Dermis blood vessel endothelial cell (primary cell): ENCODE data around the gene DCBLD1. TPM values are rescaled to one million over a fixed set of nuclear protein-coding genes. Genes with fewer than 3 reads are reported as not detected.

Experiments used
- DNase-seq: peaks from one replicate; pipeline ENCODE4 v3.0.0; 2010
- total RNA-seq: library from RNA; depleted of rRNA; stranded (reverse); fragments of >200 nt; gene quantifications from 2 replicates; pipeline ENCODE4 v1.2.3, GENCODE V29; 2014

DCBLD1 gene
- total RNA-seq, 1 donor from 2014 or later = 35.1 TPM

DNA sequence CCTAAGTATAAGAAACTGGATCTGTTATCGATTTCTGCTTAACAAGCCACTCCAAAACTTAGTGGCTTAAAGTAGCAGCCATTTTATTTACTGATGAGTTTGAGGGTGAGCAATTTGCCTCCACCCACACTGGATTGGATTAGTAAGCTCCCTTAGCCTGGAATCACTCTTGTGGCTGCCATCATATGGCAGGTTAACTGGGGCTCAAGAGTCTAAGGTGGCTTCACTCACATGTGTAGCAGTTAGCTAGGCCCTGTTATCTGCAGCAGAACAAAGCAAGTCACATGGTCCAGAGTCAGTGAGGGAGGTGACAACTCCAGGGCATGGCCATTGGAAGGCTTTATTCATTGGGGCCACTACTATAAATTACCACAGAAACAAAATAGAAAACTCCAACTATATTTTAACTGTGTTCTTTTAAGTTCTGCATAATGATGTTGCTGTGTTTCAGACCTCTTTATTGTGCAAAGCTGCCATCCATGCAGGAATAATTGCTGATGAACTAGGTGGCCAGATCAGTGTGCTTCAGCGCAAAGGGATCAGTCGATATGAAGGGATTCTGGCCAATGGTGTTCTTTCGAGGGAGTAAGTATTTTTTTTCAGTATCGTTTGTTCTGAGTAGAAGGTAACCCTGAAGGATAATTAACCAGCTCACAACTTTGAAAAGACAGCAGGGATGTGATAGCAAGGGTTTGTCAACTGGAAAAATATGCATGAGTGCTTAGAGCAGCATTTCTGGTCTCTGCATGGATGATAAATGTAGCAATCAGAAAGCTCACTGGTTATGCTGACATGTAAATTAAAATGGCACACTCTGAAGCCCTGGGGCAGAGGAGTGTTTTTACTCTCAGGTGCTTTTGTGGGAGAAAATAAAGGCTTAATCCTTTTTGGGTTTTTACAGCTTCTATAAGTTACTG is 49.6 kb downstream of the DCBLD1 start:
- DNase-seq = no peak

DNA sequence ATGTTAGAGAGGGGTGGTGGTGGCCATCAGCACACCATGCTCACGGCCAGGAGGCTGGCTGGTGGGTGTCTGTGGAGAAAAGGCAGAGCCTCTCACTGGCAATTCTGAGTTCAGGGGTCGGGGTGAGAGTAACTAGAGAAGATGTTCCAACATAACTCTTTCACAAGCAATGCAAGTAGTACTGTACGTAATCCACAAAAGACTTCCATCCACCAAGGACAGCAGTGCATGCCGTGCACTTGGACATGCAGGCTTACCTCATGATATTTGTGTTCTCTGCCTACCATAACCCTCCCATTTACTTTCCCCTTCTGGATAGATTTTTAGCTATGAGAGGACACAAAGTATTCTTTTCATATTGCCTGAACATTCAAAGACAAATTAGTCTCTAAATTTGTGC is 51.3 kb downstream of the DCBLD1 start:
- DNase-seq = no peak

DNA sequence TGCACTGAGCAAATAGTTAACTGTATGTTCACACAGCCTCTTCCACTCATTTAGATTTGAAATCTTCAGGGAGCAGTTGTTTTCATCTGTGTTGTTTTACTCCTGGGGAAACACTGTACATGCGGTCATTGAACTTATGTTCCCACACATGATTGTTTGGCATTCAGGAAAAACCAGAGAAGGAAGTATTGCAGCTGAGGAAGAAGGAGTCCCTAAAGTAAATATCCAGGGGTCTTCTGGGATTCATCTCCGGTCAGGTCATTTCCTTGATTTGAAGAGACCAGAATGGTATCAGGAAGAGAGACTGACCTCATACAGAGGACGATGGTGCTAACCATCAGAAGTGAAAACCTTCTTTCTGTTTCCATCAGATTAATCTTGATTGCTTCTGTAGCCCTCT is 52.5 kb downstream of the DCBLD1 start:
- peak; percentile 77 for DNase-seq

DNA sequence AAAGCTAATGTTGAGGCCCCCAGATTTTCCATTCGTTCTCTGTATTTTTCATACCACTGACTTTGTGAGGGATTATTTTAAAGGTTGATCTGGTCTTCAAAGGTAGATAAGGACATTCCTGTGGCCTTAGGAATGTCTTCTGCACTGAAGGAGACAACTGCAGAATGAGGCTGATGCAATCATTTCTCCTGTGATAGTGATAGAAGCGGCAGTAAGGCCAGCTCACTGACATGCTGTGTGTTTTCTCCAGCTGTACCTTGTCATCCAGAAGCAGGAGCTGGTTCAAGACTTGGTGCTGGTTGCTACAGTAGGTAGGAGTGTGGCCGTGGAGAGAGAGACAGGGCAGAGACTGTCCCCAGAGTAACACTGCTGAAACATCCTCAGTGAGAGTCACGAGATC is 53.8 kb downstream of the DCBLD1 start:
- no peak for DNase-seq

DNA sequence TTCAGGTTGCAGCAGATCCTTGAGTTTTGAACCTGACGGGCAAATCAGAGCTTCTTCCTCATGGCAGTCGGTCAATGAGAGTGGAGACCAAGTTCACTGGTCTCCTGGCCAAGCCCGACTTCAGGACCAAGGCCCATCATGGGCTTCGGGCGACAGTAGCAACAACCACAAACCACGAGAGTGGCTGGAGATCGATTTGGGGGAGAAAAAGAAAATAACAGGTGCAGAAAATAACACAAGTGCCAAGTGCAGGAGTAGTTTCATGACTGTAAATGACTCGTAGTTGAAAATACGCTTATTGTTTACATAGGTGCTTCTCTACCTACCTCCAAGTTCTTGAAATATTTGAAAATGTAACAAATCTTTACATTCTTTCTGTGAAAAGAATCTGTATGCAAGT is 56.1 kb downstream of the DCBLD1 start:
- no peak for DNase-seq

DNA sequence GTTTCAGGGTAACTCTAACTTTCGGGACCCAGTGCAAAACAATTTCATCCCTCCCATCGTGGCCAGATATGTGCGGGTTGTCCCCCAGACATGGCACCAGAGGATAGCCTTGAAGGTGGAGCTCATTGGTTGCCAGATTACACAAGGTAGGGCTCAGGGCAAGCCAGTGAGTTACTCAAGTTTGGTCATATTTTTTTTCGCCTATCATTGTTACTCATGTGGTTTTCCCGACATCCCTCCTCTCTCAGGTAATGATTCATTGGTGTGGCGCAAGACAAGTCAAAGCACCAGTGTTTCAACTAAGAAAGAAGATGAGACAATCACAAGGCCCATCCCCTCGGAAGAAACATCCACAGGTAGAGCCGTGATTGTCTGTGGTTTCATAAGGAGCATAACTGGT is 58.2 kb downstream of the DCBLD1 start:
- no peak for DNase-seq

DNA sequence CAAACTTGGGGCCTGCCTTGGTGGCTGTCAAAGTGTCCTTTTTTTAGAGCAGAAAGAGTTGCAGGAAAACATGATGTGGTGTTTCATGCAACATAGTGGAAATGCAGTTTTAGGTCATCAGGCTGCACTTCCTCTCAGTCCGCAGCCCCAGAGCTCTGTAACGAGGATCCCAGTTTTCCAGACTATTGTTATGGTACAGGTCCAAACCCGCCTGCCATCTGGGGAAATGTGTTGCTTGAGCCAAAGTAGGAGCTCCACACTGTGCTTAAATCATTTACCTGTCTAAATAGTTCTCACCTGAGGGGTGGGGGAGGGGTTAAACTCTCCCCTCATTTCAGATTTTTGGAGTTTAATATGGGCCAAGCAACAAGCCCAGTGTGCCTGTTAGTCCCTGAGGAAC is 60.0 kb downstream of the DCBLD1 start:
- DNase-seq = no peak

DNA sequence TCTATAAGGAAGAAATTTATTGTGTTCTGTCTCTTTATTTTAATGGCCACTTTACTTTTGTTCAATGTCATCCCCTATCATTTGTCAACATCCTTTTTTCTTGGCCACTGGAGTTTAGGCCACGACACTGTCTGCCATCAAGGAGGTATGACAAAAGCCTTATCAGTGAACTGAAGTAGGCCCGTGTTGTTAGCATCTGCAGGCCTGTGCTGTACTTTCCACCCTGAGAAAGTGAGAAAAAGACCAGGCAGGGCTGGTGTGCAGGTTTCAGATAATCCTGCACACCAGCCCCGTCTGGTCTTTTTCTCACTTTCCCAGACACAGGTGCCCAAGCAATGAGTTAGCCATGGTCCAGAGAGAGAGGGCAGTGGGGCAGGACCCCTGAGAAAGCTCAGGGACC is 62.2 kb downstream of the DCBLD1 start:
- no peak for DNase-seq

DNA sequence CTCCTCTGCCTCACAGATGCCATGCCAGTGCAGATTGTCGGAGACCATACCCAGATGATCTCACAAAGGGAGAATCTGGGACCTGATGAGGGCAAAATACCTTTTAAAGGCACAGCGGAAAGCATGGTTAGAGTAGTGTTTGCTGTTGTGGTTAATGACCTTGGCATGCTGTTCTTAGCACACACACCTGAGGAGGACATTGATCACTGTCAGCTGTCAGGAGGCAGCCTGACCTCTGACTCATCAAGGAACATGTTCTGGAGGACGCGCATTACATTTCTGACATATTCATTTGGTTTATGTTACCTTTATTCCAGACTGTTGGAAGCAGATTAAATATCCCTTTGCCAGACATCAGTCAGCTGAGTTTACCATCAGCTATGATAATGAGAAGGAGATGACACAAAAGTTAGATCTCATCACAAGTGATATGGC is 62.7 kb downstream of the DCBLD1 start:
- no peak for DNase-seq

DNA sequence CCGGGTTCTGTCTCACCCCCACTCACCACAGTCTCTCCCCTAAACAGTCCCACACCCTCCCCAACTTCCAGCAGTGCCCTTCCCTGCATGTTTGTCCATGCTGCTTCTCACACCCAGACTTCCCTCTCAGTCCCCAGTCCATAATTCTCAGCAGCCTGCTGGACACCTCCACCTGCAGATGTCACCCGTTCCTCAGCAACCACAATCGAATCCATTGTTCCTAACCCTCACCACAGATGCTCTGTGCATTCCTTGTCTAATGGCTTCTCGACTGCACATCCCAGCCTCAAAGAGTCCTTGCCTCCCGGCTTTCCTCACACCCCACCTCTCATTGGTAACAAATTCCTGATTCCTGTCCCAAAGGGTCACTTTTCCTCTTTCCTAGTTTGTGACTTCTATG is 64.2 kb downstream of the DCBLD1 start:
- no peak for DNase-seq

DNA sequence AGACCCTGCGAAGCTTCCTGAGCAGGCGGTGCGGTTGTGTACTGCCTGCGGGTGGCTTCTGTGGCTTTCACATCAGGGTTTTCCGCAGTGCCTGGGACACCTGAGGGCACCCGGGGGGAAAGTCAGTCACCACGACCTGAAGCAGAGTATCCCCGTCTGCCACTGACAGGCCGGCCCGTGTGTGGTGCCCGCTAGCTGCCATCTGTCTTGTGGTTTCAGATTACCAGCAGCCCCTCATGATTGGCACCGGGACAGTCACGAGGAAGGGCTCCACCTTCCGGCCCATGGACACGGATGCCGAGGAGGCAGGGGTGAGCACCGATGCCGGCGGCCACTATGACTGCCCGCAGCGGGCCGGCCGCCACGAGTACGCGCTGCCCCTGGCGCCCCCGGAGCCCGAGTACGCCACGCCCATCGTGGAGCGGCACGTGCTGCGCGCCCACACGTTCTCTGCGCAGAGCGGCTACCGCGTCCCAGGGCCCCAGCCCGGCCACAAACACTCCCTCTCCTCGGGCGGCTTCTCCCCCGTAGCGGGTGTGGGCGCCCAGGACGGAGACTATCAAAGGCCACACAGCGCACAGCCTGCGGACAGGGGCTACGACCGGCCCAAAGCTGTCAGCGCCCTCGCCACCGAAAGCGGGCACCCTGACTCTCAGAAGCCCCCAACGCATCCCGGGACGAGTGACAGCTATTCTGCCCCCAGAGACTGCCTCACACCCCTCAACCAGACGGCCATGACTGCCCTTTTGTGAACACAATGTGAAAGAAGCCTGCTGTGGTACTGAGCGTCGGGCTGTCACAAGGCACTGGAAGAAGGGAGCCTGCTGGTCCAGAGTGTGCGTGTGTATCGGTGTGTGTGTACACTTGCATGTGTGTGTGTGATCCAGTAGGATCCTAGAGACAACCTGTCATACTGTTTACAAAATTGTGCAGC is 65.5 kb downstream of the DCBLD1 start:
- peak; percentile 74 for DNase-seq

DNA sequence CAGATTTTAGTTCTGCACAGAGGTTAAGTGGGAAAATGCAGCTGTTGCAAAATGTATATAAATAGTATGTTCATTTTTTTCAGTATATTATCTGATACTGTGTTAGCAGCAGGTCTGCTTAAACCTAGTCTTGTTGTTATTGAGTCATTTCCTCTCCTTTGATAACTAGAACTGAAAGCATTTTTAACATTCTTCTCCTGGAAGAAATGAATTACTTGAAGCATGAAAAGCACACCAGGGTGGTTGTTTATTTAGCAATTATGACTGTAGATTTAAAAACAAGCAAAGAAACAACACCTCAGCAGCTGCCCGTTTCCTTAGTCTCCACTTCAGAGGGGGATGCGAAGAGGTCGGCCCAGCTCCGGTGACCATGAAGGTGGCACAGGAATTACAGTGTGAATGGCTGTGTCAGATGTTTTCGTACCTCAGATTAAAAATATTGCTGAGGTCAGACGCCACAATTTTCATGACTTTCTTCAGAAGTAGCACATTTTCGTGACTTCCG is 66.4 kb downstream of the DCBLD1 start:
- DNase-seq = peak; percentile 73

DNA sequence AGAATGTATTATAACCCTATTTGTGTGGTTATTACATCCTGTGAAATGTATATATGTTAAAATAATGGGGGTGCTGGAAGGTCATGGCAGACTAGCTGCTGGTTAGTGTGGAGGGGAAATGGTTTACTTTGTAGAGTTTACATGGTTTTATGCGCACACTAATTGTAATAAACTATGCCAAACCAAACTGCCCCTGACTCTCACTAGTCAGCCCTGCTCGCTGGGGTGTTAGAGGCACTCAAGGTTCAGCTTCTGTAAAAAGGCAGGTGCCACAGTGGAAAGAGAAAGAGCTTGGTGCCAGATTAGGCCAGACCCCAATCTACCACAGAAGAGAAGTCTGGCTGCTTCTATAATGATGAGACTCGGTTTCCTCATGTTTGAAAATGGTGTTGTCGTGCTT is 67.1 kb downstream of the DCBLD1 start:
- DNase-seq = no peak

DNA sequence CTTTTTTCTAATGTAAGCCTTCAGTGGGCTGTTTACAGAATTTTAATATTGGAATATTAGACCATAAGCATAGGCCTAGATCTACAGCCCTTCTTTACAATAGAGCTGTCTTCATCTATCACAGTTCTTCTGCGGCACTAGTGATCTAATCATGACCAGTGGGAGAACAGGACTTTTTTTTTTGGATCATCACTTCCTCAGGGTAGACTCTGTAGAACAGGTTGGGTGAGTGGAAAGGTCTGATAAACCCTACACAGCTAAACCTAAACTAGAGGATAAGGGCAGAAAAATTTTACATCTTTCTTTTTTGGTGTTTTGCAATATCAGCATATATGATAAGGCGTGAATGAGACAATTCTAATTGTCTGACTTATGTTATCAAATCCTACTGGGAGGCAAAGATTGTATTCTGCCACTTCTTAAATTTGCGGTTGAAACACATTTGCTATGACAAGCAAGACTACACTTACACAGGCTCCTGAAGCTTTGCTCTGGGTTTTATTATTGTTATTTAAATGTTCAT is 67.7 kb downstream of the DCBLD1 start:
- no peak for DNase-seq

DNA sequence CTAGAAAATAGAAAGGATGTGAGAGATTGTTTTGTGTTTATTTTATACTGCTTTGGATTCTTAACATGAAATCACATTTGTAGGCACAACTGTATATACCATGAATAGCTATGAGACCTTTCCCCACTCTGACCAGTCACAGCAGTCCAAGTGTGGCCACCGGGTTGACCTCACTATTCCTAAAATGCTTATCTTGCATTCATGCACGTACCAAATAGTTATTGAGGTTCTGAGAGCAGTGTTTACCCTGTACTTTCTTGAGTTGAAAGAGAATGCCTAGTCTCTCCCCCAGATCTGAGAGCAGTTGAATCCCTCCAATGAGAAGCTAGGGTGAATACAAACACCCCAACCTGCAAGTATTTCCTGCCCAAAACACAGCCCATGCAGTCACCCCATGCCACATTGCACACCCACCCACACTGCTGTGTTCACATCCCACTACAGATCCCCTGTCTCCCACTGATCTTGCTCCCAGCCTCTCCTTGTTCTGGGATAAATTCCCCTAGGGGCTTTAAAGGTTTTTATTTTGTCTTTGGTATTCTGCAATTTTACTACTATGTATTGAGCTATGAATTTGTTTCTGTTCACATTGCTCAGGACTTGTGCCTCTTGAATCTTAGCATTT is 68.3 kb downstream of the DCBLD1 start:
- no peak for DNase-seq

DNA sequence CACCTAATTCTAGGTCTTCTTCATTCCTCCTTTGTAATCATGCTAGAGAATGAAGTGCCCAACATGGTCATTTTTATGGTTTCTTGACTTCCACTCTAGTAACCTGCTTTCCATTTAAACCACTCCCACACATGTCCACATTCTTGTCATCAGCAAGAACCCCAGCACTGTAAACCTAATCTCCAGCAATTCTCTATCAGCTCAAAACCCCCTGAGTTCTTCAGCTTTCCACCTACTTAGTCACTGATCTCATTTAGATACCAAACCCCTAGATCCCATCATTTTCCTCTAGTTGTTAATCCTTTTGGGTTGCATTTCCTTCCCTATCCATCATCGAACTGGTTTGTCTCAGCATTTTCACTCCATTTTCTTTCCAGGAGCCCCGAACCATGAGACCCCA is 70.1 kb downstream of the DCBLD1 start:
- no peak for DNase-seq

DNA sequence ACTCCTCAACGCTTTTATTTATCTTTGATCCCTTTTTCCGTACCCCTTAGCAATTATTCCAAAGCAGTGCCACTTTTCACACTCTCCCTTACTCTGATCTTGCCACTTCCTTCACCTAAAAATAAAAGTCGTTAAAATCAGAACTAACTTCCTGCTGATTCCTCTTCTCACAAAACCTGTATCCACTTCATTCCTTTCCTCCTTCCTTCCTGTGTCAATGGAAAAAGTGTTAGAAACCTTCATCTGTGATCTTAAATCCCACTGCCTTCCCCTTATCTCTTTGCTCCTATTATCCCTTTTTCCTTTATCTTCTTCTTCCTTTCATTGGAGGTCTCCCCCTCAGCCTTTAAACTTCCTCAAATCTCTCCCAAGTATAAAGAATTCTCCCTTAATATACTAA is 70.7 kb downstream of the DCBLD1 start:
- no peak for DNase-seq

DNA sequence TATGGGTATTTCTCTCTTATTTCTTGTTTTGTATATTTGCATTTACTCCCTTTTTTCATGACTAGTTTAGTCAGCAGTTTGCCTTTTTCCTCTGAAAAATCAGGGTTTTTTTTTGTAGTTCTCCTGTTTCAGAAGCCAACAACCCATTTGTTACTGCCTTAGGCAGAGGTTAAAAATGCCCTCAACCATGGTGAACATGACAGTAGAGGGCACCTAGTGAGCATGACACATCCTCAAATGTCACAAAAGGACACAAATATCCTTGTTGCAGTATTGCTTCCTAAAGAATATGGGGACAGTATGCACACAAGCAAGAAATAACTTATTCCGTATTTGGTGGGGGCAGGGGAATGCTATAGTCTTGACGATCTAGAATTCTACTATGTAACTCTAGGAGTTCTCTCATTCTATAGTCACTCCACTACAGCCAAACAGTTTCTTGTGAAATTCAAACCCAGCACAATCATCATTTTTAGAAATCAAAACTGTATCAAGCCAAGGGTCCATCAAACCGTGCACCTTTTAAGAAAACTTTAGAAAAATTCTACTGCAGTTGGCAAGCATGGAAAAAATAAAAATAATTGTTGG is 72.9 kb downstream of the DCBLD1 start:
- no peak for DNase-seq

DNA sequence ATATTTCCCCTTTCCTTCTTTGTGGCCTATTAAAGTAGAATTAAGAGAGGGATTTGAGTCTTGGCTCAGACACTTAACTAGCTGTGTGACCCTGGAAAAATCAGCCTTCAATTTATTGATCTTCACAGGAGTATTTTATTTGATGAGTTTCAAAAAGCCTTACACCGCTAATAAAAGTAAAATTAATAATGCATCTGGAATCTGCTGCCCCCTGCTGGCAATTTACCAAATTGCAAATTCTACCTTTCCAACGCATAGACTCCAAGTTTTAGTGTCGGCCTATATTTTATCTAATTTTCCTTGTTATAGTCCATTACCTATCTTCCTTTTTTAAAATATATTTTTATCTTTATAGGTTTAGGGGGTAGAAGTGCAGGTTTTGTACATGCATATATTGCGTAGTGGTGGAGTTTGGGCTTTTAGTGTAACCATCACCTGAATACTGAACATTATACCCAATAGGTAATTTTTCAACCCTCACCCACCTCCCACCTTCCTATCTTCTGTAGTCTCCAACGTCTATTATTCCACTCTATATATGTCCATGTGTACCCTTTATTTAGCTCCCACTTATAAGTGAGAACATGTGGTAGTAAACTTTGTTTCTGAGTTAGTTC is 73.5 kb downstream of the DCBLD1 start:
- peak; percentile 68 for DNase-seq

DNA sequence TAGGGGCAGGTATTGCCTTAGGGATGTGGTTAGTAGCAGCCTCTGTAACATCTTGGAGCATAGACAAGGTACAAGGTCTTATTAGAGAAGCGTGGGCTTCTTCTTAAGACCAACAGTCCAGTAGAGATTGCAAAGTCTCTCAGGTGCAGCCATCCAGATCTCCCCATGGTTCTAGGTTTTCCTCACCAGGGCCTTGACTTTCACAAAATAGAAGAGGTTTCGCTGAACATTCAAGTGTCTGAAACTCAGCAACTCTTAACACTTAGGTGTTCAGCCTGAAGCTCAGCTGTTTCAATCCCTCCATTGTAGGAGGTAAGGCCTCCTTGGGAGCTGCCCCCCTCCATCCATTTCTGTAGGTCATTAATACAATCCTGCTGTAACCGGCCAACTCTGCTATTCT is 75.5 kb downstream of the DCBLD1 start:
- DNase-seq = no peak

DNA sequence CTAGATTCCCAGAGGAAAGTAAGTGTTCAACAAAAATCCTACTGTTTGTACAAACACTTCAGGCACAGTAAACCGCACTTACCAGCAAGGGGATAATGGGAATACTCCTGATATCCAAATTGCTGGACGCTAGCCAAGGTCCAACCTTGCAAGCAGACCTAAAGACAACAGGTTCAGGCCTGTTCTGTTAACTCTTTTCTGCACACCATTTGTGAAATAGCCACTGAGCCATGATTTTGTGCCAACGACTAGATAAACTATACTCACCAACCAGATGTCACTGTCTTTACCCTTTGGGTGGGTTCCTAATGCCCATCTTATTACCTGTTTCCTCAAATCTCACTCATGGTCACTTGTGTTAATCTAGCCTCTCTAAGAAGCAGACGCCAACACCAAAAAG is 76.3 kb downstream of the DCBLD1 start:
- no peak for DNase-seq

DNA sequence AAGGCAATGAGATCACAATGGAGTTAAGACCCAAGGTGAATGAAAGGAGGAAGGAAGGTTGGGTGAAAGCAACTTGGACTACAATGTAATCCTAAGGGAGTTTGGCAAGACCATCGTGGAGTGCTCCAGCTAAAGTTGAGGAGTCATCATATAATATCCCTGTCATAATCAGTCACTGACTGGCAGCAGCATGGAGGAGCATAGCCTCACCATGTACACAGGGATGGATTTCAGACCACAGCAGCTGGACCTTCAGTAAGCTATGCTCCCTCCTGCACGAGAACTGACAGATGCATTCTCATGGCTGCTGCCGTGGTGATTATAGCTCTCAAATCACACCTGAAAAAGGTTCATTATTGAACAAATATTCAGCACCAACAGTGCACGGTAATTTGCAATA is 76.8 kb downstream of the DCBLD1 start:
- no peak for DNase-seq
